PC-3 (cell line): ENCODE results near the gene ZNF700. TPM values are rescaled to one million over a fixed set of nuclear protein-coding genes. Genes with fewer than 3 reads are reported as not detected.
"Not testable (repeated sequence)": the region's sequence is repeated elsewhere in the genome, so short reads cannot be mapped to it uniquely, and the experiment has no call there.

Experiments used
- ATAC-seq: fragments of 200-7000 bp; cut with Tn5 transposase; 2 replicates; pipeline ENCODE4 v1.9.1; 2020; ENCODE audit warnings: mild to moderate bottlenecking, moderate library complexity
- BruUV-seq: library from RNA; stranded (reverse); fragments of 400-500 nt; replicated peaks from 2 replicates; lab custom pipeline; 2021; lab: Mats Ljungman, UMichigan
- CTCF ChIA-PET: fragments of 300-600 bp; sonication (Branson Sonifier 250); formaldehyde crosslinking; loops from one replicate; lab custom pipeline; 2022; ENCODE audit warnings: antibody characterized with exemption; lab: Charles Lee
- POLR2A ChIA-PET: fragments of 300-600 bp; sonication (Branson Sonifier 250); formaldehyde crosslinking; loops from one replicate; lab custom pipeline; 2022; ENCODE audit warnings: antibody characterized with exemption; ENCODE audit not compliant: unreplicated experiment; lab: Charles Lee
- DNase-seq: peaks from one replicate; pipeline ENCODE4 v3.0.0-alpha.2; 2015
- H2AFZ ChIP-seq: fragments of 300-600 bp; sonication (generic); 2 replicates; pipeline ENCODE4 v1.6.0; 2016; ENCODE audit warnings: antibody characterized with exemption, low read length
- H3F3A ChIP-seq: fragments of 300-600 bp; sonication (generic); one replicate; pipeline ENCODE4 v1.6.0; 2017; ENCODE audit warnings: antibody characterized with exemption, low read length, control low read depth, mild to moderate bottlenecking; ENCODE audit not compliant: unreplicated experiment
- H3K27ac ChIP-seq: fragments of 300-600 bp; sonication (generic); 2 replicates; pipeline ENCODE4 v1.5.1; 2016; ENCODE audit warnings: mild to moderate bottlenecking, low read length
- H3K27me3 ChIP-seq: fragments of 300-600 bp; sonication (generic); 2 replicates; pipeline ENCODE4 v1.6.1; 2016; ENCODE audit warnings: low read length, mixed read lengths
- H3K36me3 ChIP-seq: fragments of 300-600 bp; sonication (generic); 2 replicates; pipeline ENCODE4 v1.6.1; 2016; ENCODE audit warnings: low read depth, mixed run types, low read length, mixed read lengths
- H3K4me1 ChIP-seq: fragments of 300-600 bp; sonication (generic); 2 replicates; pipeline ENCODE4 v1.5.1; 2016; ENCODE audit warnings: low read length; ENCODE audit not compliant: insufficient read depth
- H3K4me2 ChIP-seq: fragments of 300-600 bp; sonication (generic); 2 replicates; pipeline ENCODE4 v1.6.0; 2016; ENCODE audit warnings: low read length
- H3K4me3 ChIP-seq: fragments of 300-600 bp; sonication (generic); 2 replicates; pipeline ENCODE4 v1.5.1; 2016; ENCODE audit warnings: mild to moderate bottlenecking, low read length, mixed read lengths
- H3K79me2 ChIP-seq: fragments of 300-600 bp; sonication (generic); 2 replicates; pipeline ENCODE4 v1.6.1; 2017; ENCODE audit warnings: low read length, mixed read lengths
- H3K9ac ChIP-seq: fragments of 300-600 bp; sonication (generic); 2 replicates; pipeline ENCODE4 v1.6.0; 2016; ENCODE audit warnings: mild to moderate bottlenecking, low read length
- H3K9me2 ChIP-seq: fragments of 300-600 bp; sonication (generic); replicated peaks from 2 replicates; pipeline ENCODE4 v1.6.1; 2016; ENCODE audit warnings: mixed run types, low read length, mixed read lengths
- H3K9me3 ChIP-seq: fragments of 300-600 bp; sonication (generic); 2 replicates; pipeline ENCODE4 v1.6.1; 2016; ENCODE audit warnings: low read length, mixed read lengths
- H4K20me1 ChIP-seq: fragments of 300-600 bp; sonication (generic); 2 replicates; pipeline ENCODE4 v1.6.1; 2016; ENCODE audit warnings: low read length, mixed read lengths
- EZH2 ChIP-seq: fragments of 300-600 bp; sonication (generic); IDR thresholded peaks from one replicate; pipeline ENCODE4 v1.6.1; 2017; ENCODE audit warnings: antibody characterized with exemption, mild to moderate bottlenecking, low read length; ENCODE audit not compliant: unreplicated experiment
- EZH2phosphoT487 ChIP-seq: fragments of 300-600 bp; sonication (generic); IDR thresholded peaks from 2 replicates; pipeline ENCODE4 v1.6.1; 2018; ENCODE audit warnings: mild to moderate bottlenecking, antibody characterized with exemption, low read length, borderline replicate concordance
- intact Hi-C: fragments of 100-400 bp; cut with micrococcal nuclease; formaldehyde crosslinking; loops from 2 replicates; pipeline ENCODE4 v1.9.0; 2023
- total RNA-seq: library from RNA; depleted of rRNA; stranded (reverse); fragments of >200 nt; gene quantifications from 2 replicates; pipeline ENCODE4 v1.2.3, GENCODE V29; 2014
- TF ChIP-seq, protein P1 (sequence below): fragments of 300-600 bp; sonication (generic); conservative IDR thresholded peaks from 2 replicates; pipeline ENCODE4 v1.5.1; 2017; ENCODE audit warnings: antibody characterized with exemption, low read depth, mild to moderate bottlenecking, low read length

ZNF700 gene
- total RNA-seq, 1 experiment from 2014 or later, result 9.5 TPM

DNA sequence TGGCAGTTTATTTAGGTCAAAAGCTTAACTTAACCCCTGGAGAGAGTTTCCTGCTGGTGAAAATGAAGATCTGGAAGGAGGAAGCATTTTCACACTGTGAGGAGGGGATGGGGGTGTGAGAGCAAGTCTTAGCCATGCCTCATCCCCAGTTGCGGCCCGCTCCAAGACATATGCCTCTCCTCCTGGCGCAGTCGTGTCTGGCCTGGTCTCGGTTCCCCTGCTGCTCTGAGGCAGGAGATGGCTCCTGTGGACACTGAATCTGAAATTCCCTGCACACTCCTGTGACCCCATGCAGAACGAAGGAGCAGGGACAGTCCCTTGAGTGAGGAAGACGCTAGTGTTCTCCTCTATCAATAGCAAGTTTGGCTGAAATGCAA, 37.7 kb upstream of the ZNF700 start:
- H3K4me2 ChIP-seq, result peak overlapping the region; percentile 83
- ChIA-PET POLR2A (interaction anchor here (0.7 kb wide), 1 partner anchor 136 kb away, joined by 6 read pairs; no protein-coding TSS in a partner anchor), CTCF (no interaction called here)
- H4K20me1 ChIP-seq, result no peaks in the 10 kb centered on the region
- H3K27me3 ChIP-seq, result no peaks in the 10 kb centered on the region
- ATAC-seq (no peak), DNase-seq (no peak)
- intact Hi-C loops, result no loop called here
- 0 out of 2 replicates have a peak, but pooled peaks cover 4% of the 10 kb centered on the region for H3K4me1 ChIP-seq
- no peak overlapping the region for H3K9ac ChIP-seq
- H3K4me3 ChIP-seq, result peak overlapping the region; percentile 72; the same call in 1 of the 2 replicates
- H2AFZ ChIP-seq, result peak overlapping the region; percentile 94
- H3K79me2 ChIP-seq, result no peaks in the 10 kb centered on the region
- H3K9me3 ChIP-seq, result peaks cover 7% of the 10 kb centered on the region; the same call in 1 of the 2 replicates
- no peaks in the 10 kb centered on the region for H3F3A ChIP-seq
- no TSS peak for BruUV-seq
- H3K9me2 ChIP-seq, result no peaks in the 10 kb centered on the region
- TF ChIP-seq EZH2, result no peak
- TF ChIP-seq, protein P1, sequence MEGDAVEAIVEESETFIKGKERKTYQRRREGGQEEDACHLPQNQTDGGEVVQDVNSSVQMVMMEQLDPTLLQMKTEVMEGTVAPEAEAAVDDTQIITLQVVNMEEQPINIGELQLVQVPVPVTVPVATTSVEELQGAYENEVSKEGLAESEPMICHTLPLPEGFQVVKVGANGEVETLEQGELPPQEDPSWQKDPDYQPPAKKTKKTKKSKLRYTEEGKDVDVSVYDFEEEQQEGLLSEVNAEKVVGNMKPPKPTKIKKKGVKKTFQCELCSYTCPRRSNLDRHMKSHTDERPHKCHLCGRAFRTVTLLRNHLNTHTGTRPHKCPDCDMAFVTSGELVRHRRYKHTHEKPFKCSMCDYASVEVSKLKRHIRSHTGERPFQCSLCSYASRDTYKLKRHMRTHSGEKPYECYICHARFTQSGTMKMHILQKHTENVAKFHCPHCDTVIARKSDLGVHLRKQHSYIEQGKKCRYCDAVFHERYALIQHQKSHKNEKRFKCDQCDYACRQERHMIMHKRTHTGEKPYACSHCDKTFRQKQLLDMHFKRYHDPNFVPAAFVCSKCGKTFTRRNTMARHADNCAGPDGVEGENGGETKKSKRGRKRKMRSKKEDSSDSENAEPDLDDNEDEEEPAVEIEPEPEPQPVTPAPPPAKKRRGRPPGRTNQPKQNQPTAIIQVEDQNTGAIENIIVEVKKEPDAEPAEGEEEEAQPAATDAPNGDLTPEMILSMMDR, result no peak
- no peak for TF ChIP-seq EZH2phosphoT487
- no peaks in the 10 kb centered on the region for H3K36me3 ChIP-seq
- no peak overlapping the region for H3K27ac ChIP-seq

DNA sequence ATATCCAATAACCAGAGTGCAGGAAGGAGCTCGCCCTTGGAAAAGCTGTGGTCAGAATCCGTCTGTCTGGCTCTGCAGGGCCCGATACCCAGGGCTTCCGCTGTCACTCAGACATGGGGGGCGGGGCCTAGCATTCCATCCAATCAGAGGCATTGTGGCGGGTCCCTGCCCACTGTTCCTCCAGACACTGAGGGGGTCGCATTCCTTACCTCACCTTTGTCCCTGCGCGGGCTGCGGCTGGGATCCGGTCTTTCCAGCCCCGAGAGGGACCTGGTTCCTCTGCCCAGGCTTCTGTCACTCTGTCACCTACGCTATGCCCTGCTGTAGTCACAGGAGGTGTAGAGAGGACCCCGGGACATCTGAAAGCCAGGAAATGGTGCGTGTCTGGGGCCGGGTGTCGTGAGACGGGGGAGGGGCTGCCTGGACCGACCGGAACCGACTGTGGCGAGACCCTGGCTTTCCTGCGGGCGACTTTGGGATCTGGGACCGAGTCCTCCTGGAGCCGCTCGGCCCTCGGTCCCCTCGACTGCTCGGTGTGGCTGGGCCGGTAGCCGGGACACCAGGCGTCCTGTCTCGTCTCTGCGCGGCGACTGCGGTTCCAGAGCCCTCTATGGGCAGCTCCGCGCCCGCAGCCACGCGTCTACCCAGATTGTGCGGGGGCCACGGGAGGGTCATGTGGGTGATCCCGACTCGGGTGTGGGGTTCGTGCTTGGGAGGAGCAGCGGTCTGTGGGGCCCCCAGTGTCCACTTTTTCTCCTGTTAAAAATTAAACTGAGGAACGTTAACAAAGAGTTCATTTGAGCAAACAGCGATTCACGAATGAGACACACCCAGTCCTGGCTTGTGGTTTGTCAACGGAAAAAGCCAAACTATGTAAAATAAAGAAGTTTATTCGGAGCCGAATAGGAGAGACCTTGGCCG, 37.0 kb upstream of the ZNF700 start, which contains the start of gene ZNF69:
TSS of gene ZNF69 (plus strand) at position 172 of the 921 bp plus-strand sequence. CDS start at position 314, 142 bp downstream.
- Histone ChIP-seq H3K4me2 (peak within 1 kb of the TSS; percentile 83), H3K27me3 (no peaks in the 10 kb centered on the region), H3K9me3 (peaks cover 7% of the 10 kb centered on the region; the same call in 1 of the 2 replicates), H4K20me1 (no peaks in the 10 kb centered on the region), H3K36me3 (no peaks in the 10 kb centered on the region), H2AFZ (peak within 1 kb of the TSS; percentile 94), H3K4me3 (peak within 1 kb of the TSS; percentile 72), H3K79me2 (no peaks in the 10 kb centered on the region), H3K27ac (peak within 1 kb of the TSS; percentile 37), H3K9me2 (no peaks in the 10 kb centered on the region), H3K9ac (peak within 1 kb of the TSS; percentile 47), H3F3A (no peaks in the 10 kb centered on the region), H3K4me1 (0 out of 2 replicates have a peak, but pooled peaks cover 4% of the 10 kb centered on the region)
- DNase-seq (peak; percentile 70), ATAC-seq (peak; percentile 76)
- TF ChIP-seq, protein P1, result peak; percentile 39; the same call in 1 of the 2 replicates
- no peak for TF ChIP-seq EZH2phosphoT487
- ChIA-PET POLR2A (interaction anchor here (0.7 kb wide), 1 partner anchor 136 kb away, joined by 6 read pairs; no protein-coding TSS in a partner anchor), CTCF (no interaction called here)
- no TSS peak for BruUV-seq
- intact Hi-C loops, result no loop called here

DNA sequence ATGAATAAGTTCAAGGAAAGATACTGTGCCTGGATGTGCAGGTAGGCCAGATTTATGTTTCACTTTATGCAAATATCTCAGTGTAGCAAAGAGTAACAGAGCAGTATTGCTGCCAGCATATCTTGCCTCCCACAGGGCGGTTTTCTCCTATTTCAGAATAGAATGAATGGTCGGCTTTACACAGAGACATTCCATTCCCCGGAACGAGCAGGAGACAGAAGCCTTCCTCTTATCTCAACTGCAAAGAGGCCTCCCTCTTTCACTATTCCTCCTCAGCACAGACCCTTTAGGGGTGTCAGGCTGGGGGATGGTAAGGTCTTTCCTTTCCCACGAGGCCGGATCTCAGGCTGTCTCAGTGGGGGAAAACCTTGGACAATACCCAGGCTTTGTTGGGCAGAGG, 35.0 kb upstream of the ZNF700 start:
- H3K36me3 ChIP-seq, H3K9ac ChIP-seq, intact Hi-C loops, H3K27me3 ChIP-seq, H4K20me1 ChIP-seq, DNase-seq, H3F3A ChIP-seq, H2AFZ ChIP-seq, CTCF ChIA-PET, POLR2A ChIA-PET, H3K4me2 ChIP-seq, H3K4me1 ChIP-seq, BruUV-seq, H3K27ac ChIP-seq, H3K4me3 ChIP-seq, H3K79me2 ChIP-seq, H3K9me3 ChIP-seq, ATAC-seq, H3K9me2 ChIP-seq: not testable (repeated sequence)
